Stomach smooth muscle (tissue), 2 donors: ENCODE results near the gene PTAFR.

Experiments used
- H3K27ac ChIP-seq: one replicate; pipeline ENCODE4 v1.7.0; 2013; ENCODE audit warnings: mild to moderate bottlenecking, low read length, inconsistent platforms
- H3K27me3 ChIP-seq, 2 donors: one replicate each; pipeline ENCODE4 v1.7.0; 2013; ENCODE audit warnings: low read length in 2 of 2; ENCODE audit not compliant: insufficient read depth in 2 of 2, control insufficient read depth in 1 of 2
- H3K36me3 ChIP-seq, 2 donors: one replicate each; pipeline ENCODE4 v1.7.0; 2013; ENCODE audit warnings: low read length in 2 of 2; ENCODE audit not compliant: control insufficient read depth in 2 of 2, insufficient read depth in 2 of 2
- H3K4me1 ChIP-seq: one replicate; pipeline ENCODE4 v1.7.0; 2013; ENCODE audit warnings: low read length; ENCODE audit not compliant: control insufficient read depth, insufficient read depth
- H3K4me3 ChIP-seq, 2 donors: one replicate each; pipeline ENCODE4 v1.7.0; 2013; ENCODE audit warnings: low read length in 2 of 2
- H3K9ac ChIP-seq, 2 donors: one replicate each; pipeline ENCODE4 v1.7.0; 2013; ENCODE audit warnings: low read length in 2 of 2, mild to moderate bottlenecking in 1 of 2
- H3K9me3 ChIP-seq, 2 donors: one replicate each; pipeline ENCODE4 v1.7.0; 2013; ENCODE audit warnings: low read length in 2 of 2; ENCODE audit not compliant: control insufficient read depth in 2 of 2
- donor health status: healthy.
- donor health status: Pancreatic carcinoma.

The PTAFR gene

GRCh38 chr1:28173980-28174297 is 2.6 kb downstream of the PTAFR start:
- Histone ChIP-seq H3K4me3 (no peak overlapping the region), H3K4me1 (peaks cover 5% of the 10 kb centered on the region), H3K27me3 (peaks cover 2 to 6% of the 10 kb centered on the region in 2 donors), H3K36me3 (no peaks in the 10 kb centered on the region), H3K27ac (peak overlapping the region; percentile 18), H3K9ac (no peak overlapping the region), H3K9me3 (no peaks in the 10 kb centered on the region)

GRCh38 chr1:28173151-28173979 is 3.1 kb downstream of the PTAFR start:
- Histone ChIP-seq H3K9me3 (no peaks in the 10 kb centered on the region), H3K27ac (no peak overlapping the region), H3K36me3 (no peaks in the 10 kb centered on the region), H3K9ac (no peak overlapping the region), H3K4me1 (peaks cover 5% of the 10 kb centered on the region), H3K4me3 (no peak overlapping the region), H3K27me3 (peaks cover 2 to 6% of the 10 kb centered on the region in 2 donors)

GRCh38 chr1:28172713-28173150 is 3.8 kb downstream of the PTAFR start:
- Histone ChIP-seq H3K27me3 (peaks cover 0 to 6% of the 10 kb centered on the region in 2 donors), H3K9me3 (no peaks in the 10 kb centered on the region), H3K27ac (no peak overlapping the region), H3K4me1 (peaks cover 5% of the 10 kb centered on the region), H3K4me3 (no peak overlapping the region), H3K36me3 (no peaks in the 10 kb centered on the region), H3K9ac (no peak overlapping the region)

GRCh38 chr1:28171246-28171645 is 5.2 kb downstream of the PTAFR start:
- no peak overlapping the region for H3K4me3 ChIP-seq
- peaks cover 5% of the 10 kb centered on the region for H3K4me1 ChIP-seq
- H3K27ac ChIP-seq, result no peak overlapping the region

GRCh38 chr1:28170001-28170596 is 6.4 kb downstream of the PTAFR start:
- Histone ChIP-seq H3K4me1 (peaks cover 5% of the 10 kb centered on the region), H3K9me3 (no peaks in the 10 kb centered on the region), H3K27ac (no peak overlapping the region), H3K4me3 (no peak overlapping the region), H3K9ac (no peak overlapping the region), H3K36me3 (no peaks in the 10 kb centered on the region), H3K27me3 (no peaks in the 10 kb centered on the region)

More at GRCh38 chr1:28171246-28171645, 5.2 kb downstream of the PTAFR start:
- no peaks in the 10 kb centered on the region for H3K9me3 ChIP-seq
- no peaks in the 10 kb centered on the region for H3K27me3 ChIP-seq
- H3K9ac ChIP-seq, result no peak overlapping the region
- H3K36me3 ChIP-seq, result no peaks in the 10 kb centered on the region

- Histone ChIP-seq H3K27ac (no peak overlapping the region), H3K4me1 (no peaks in the 10 kb centered on the region), H3K4me3 (no peak overlapping the region)
These were observed 12.9 kb downstream of the PTAFR start for GRCh38 chr1:28163496-28164161.

GRCh38 chr1:28162151-28162550 is 14.3 kb downstream of the PTAFR start:
- no peak overlapping the region for H3K4me3 ChIP-seq
- no peak overlapping the region for H3K27ac ChIP-seq
- no peaks in the 10 kb centered on the region for H3K9me3 ChIP-seq
- H3K36me3 ChIP-seq, result no peaks in the 10 kb centered on the region
- no peak overlapping the region for H3K9ac ChIP-seq
- H3K4me1 ChIP-seq, result no peaks in the 10 kb centered on the region
- H3K27me3 ChIP-seq, result no peaks in the 10 kb centered on the region

More at GRCh38 chr1:28163496-28164161, 12.9 kb downstream of the PTAFR start:
- H3K9ac ChIP-seq, result no peak overlapping the region
- H3K36me3 ChIP-seq, result no peaks in the 10 kb centered on the region
- no peaks in the 10 kb centered on the region for H3K27me3 ChIP-seq
- no peaks in the 10 kb centered on the region for H3K9me3 ChIP-seq

- no peak overlapping the region for H3K9ac ChIP-seq
- no peaks in the 10 kb centered on the region for H3K27me3 ChIP-seq
- no peaks in the 10 kb centered on the region for H3K36me3 ChIP-seq
- no peaks in the 10 kb centered on the region for H3K4me1 ChIP-seq
- no peak overlapping the region for H3K27ac ChIP-seq
- no peaks in the 10 kb centered on the region for H3K9me3 ChIP-seq
- no peak overlapping the region for H3K4me3 ChIP-seq
These were observed 14.7 kb downstream of the PTAFR start for GRCh38 chr1:28161751-28162150.

- Histone ChIP-seq H3K9me3 (no peaks in the 10 kb centered on the region), H3K9ac (no peak overlapping the region), H3K27me3 (no peaks in the 10 kb centered on the region), H3K4me3 (no peak overlapping the region), H3K36me3 (no peaks in the 10 kb centered on the region), H3K4me1 (no peaks in the 10 kb centered on the region), H3K27ac (no peak overlapping the region)
These were observed 15.7 kb downstream of the PTAFR start for GRCh38 chr1:28160782-28161266.

GRCh38 chr1:28159680-28160079 is 16.8 kb downstream of the PTAFR start:
- no peaks in the 10 kb centered on the region for H3K4me1 ChIP-seq
- no peaks in the 10 kb centered on the region for H3K27me3 ChIP-seq
- no peaks in the 10 kb centered on the region for H3K9me3 ChIP-seq
- H3K27ac ChIP-seq, result no peak overlapping the region
- H3K9ac ChIP-seq, result no peak overlapping the region
- no peak overlapping the region for H3K4me3 ChIP-seq
- H3K36me3 ChIP-seq, result no peaks in the 10 kb centered on the region
